CD4-positive, alpha-beta T cell treated with Interleukin-4 for 1 hour (primary cell): ENCODE results near the gene CARNS1.

ENCODE experiments used
- DNase-seq, 2 donors: peaks; one replicate each; pipeline ENCODE4 v3.0.0-alpha.2; 2020 to 2022

The CARNS1 gene

GRCh38 chr11:67429722-67430121, 14.2 kb downstream of the CARNS1 start:
- DNase-seq: no peak

GRCh38 chr11:67431346-67432249, 16.1 kb downstream of the CARNS1 start:
- DNase-seq: no peak

- no peak for DNase-seq
These were observed 17.3 kb downstream of the CARNS1 start for GRCh38 chr11:67432655-67433349.

GRCh38 chr11:67433536-67434394, 18.3 kb downstream of the CARNS1 start:
- no peak for DNase-seq

GRCh38 chr11:67434395-67434881, 19.0 kb downstream of the CARNS1 start:
- DNase-seq: no peak

GRCh38 chr11:67435031-67435726, 19.7 kb downstream of the CARNS1 start:
- DNase-seq: no peak

GRCh38 chr11:67435727-67436458, 20.4 kb downstream of the CARNS1 start:
- DNase-seq: no peak

- DNase-seq: peak; percentile 58 to 65
These were observed 21.1 kb downstream of the CARNS1 start for GRCh38 chr11:67436459-67437081.

GRCh38 chr11:67437082-67437808, 21.8 kb downstream of the CARNS1 start, which contains the start of gene PTPRCAP:
PTPRCAP (minus strand) TSS chr11:67437682; CDS start chr11:67437619, 63 bp downstream.
- DNase-seq: peak; percentile 73 to 78

- DNase-seq: no peak
These were observed 22.3 kb downstream of the CARNS1 start for GRCh38 chr11:67437809-67438157.

- peak; percentile 66 to 76 for DNase-seq
These were observed 22.9 kb downstream of the CARNS1 start for GRCh38 chr11:67438158-67438902.

- DNase-seq: no peak
These were observed 24.1 kb downstream of the CARNS1 start for GRCh38 chr11:67439321-67440228.

GRCh38 chr11:67440229-67441097, 25.0 kb downstream of the CARNS1 start:
- DNase-seq: no peak

GRCh38 chr11:67441098-67441563, 25.7 kb downstream of the CARNS1 start:
- no peak for DNase-seq

GRCh38 chr11:67441731-67442351, 26.4 kb downstream of the CARNS1 start:
- peak; percentile 29 to 49 for DNase-seq

GRCh38 chr11:67442504-67443404, 27.3 kb downstream of the CARNS1 start:
- DNase-seq: no peak
